ENCODE data around the gene VWF.

DNA sequence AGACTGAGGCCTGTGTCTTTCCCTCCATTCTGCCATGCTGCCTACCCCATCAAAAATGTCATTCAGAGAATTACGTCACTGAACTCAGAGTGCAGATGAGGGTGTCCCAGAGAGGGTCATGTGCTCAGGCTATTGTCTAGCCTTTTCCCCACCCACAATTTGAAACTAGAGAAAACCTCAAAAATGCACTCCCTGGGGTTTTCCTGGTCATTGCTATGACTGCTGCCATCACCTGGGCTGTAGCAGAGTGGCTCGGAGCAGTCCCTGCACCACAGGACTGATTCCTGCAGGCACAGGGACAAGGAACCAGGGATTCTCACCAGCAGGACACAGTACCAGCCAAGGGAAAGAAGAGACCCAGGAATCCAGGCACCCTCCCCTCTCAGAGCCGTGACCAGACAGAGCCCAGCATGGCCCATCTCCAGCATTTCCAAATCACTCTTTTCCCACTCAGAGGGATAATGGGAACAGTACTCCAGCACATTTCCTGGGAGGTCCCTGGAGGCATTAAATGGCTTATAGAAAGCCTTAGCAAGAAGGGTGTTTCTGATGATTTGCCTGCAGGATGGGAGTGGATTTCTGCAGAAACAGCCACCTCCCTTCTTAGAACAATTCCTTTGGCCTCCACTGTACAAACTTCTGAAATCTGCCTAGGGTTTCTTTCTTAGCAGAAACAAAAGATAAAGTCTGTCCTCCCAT lies 45.9 kb downstream of the VWF start:
- TF ChIP-seq CTCF (IDR thresholded peaks at IDR 0.05) (no peak), POLR2A (IDR thresholded peaks at IDR 0.05) (no peak)

Data from sigmoid colon (tissue), 3 donors.